Measurements from ENCODE around the gene PRSS22. TPM values are rescaled to one million over a fixed set of nuclear protein-coding genes. Genes with fewer than 3 reads are reported as not detected.

The PRSS22 gene
- total RNA-seq, 4 donors from 2014 or later, result 1.4 to 1.9 (median 1.8) TPM; not detected in 1

GRCh38 chr16:2856061-2856670 is 1.8 kb downstream of the PRSS22 start:
- TF ChIP-seq POLR2A (IDR thresholded peaks at IDR 0.05) (no peak), CTCF (IDR thresholded peaks at IDR 0.05) (no peak)
- no peak for DNase-seq
- H3K9me3 ChIP-seq, result no peaks in the 10 kb centered on the region
- H3K27me3 ChIP-seq, result no peaks in the 10 kb centered on the region
- peaks cover 0 to 13% (median 0%) of the 10 kb centered on the region in 4 donors for H3K4me1 ChIP-seq
- H3K36me3 ChIP-seq, result no peaks in the 10 kb centered on the region
- no peak overlapping the region for H3K27ac ChIP-seq
- no peak overlapping the region for H3K4me3 ChIP-seq

- no peak for TF ChIP-seq POLR2A (IDR thresholded peaks at IDR 0.05)
- no peak for TF ChIP-seq CTCF (IDR thresholded peaks at IDR 0.05)
Observed at GRCh38 chr16:2855536-2855935, 2.4 kb downstream of the PRSS22 start.

GRCh38 chr16:2854700-2855309 is 3.2 kb downstream of the PRSS22 start:
- Histone ChIP-seq H3K36me3 (no peaks in the 10 kb centered on the region), H3K9me3 (no peaks in the 10 kb centered on the region), H3K27ac (no peak overlapping the region), H3K4me3 (no peak overlapping the region), H3K27me3 (no peaks in the 10 kb centered on the region), H3K4me1 (peaks cover 0 to 13% (median 0%) of the 10 kb centered on the region in 4 donors)
- no peak for DNase-seq
- TF ChIP-seq CTCF (IDR thresholded peaks at IDR 0.05) (peak in 4 of 6 experiments; percentile 23 to 52 (median 43)), POLR2A (IDR thresholded peaks at IDR 0.05) (no peak)

More at GRCh38 chr16:2855536-2855935, 2.4 kb downstream of the PRSS22 start:
- H3K27ac ChIP-seq, result no peak overlapping the region
- H3K9me3 ChIP-seq, result no peaks in the 10 kb centered on the region
- H3K4me1 ChIP-seq, result peaks cover 0 to 13% (median 0%) of the 10 kb centered on the region in 4 donors
- no peaks in the 10 kb centered on the region for H3K36me3 ChIP-seq
- no peak for DNase-seq
- no peaks in the 10 kb centered on the region for H3K27me3 ChIP-seq
- no peak overlapping the region for H3K4me3 ChIP-seq

GRCh38 chr16:2853531-2854073 is 4.4 kb downstream of the PRSS22 start:
- Histone ChIP-seq H3K4me3 (no peak overlapping the region), H3K4me1 (peaks cover 0 to 13% (median 0%) of the 10 kb centered on the region in 4 donors), H3K27me3 (no peaks in the 10 kb centered on the region), H3K36me3 (no peaks in the 10 kb centered on the region), H3K9me3 (no peaks in the 10 kb centered on the region), H3K27ac (no peak overlapping the region)
- no peak for DNase-seq
- no peak for TF ChIP-seq POLR2A (IDR thresholded peaks at IDR 0.05)
- no peak for TF ChIP-seq CTCF (IDR thresholded peaks at IDR 0.05)

- H3K27ac ChIP-seq, result no peak overlapping the region
- TF ChIP-seq POLR2A (IDR thresholded peaks at IDR 0.05) (no peak), CTCF (IDR thresholded peaks at IDR 0.05) (no peak)
- H3K4me1 ChIP-seq, result peaks cover 0 to 6% (median 0%) of the 10 kb centered on the region in 4 donors
- no peaks in the 10 kb centered on the region for H3K36me3 ChIP-seq
- H3K4me3 ChIP-seq, result no peak overlapping the region
- no peaks in the 10 kb centered on the region for H3K27me3 ChIP-seq
- H3K9me3 ChIP-seq, result no peaks in the 10 kb centered on the region
- peak in 2 of 3 donors; percentile 29 to 30 for DNase-seq
Observed at GRCh38 chr16:2852731-2853507, 5.1 kb downstream of the PRSS22 start.
